HL-60 (cell line): ENCODE measurements around the gene MED26.

Experiments
- DNase-seq, 2 experiments: peaks; one replicate each; pipeline ENCODE4 v3.0.0-alpha.2; 2010 to 2020; ENCODE audit warnings: low read depth in 1 of 2, low spot score in 1 of 2
- H3K27ac ChIP-seq: fragments of 250-450 bp; sonication (Bioruptor Pico); replicated peaks from 2 replicates; pipeline ENCODE4 v1.5.1; 2020; ENCODE audit warnings: mild to moderate bottlenecking, moderate library complexity
- H3K27me3 ChIP-seq: fragments of 250-450 bp; sonication (Bioruptor Pico); 2 replicates; pipeline ENCODE4 v1.5.1; 2021; ENCODE audit warnings: mild to moderate bottlenecking, moderate library complexity; ENCODE audit not compliant: insufficient read depth, poor library complexity, severe bottlenecking
- H3K4me3 ChIP-seq: replicated peaks from 2 replicates; pipeline ENCODE4 v1.5.1; 2011; ENCODE audit warnings: mild to moderate bottlenecking, control low read depth, low read length; ENCODE audit not compliant: insufficient read depth
- CTCF ChIP-seq: IDR thresholded peaks from one replicate; pipeline ENCODE4 v1.5.1; 2011; ENCODE audit warnings: low read length, control low read depth, inconsistent platforms; ENCODE audit not compliant: insufficient read depth
- GABPA ChIP-seq: IDR thresholded peaks from 2 replicates; pipeline ENCODE4 v1.6.1; 2012; ENCODE audit warnings: low read depth
- POLR2AphosphoS5 ChIP-seq: IDR thresholded peaks from 2 replicates; pipeline ENCODE4 v1.6.1; 2012; ENCODE audit warnings: low read depth
- REST ChIP-seq: IDR thresholded peaks from 2 replicates; pipeline ENCODE4 v1.6.1; 2012; ENCODE audit warnings: low read depth; ENCODE audit not compliant: insufficient replicate concordance
- SPI1 ChIP-seq: IDR thresholded peaks from 2 replicates; pipeline ENCODE4 v1.6.1; 2012; ENCODE audit warnings: low read depth, mild to moderate bottlenecking, borderline replicate concordance

The MED26 gene

GRCh38 chr19:16585094-16585801 is 42.8 kb downstream of the MED26 start:
- no peak for DNase-seq
- peak overlapping the region; percentile 58 for H3K27ac ChIP-seq
- H3K4me3 ChIP-seq, result peak overlapping the region; percentile 12; the same call in 1 of the 2 replicates
- H3K27me3 ChIP-seq, result no peaks in the 10 kb centered on the region
- TF ChIP-seq REST (no peak), SPI1 (no peak), POLR2AphosphoS5 (no peak), CTCF (no peak), GABPA (no peak)

- H3K4me3 ChIP-seq, result peak overlapping the region; percentile 12; the same call in 1 of the 2 replicates
- H3K27me3 ChIP-seq, result no peaks in the 10 kb centered on the region
- peak; percentile 66 to 88 for DNase-seq
- TF ChIP-seq GABPA (no peak), SPI1 (peak; percentile 93), POLR2AphosphoS5 (peak; percentile 37; the same call in 1 of the 2 replicates)
- H3K27ac ChIP-seq, result peak overlapping the region; percentile 58
Measured at GRCh38 chr19:16584248-16585093, 43.5 kb downstream of the MED26 start.

- Histone ChIP-seq H3K4me3 (no peak overlapping the region), H3K27me3 (no peaks in the 10 kb centered on the region), H3K27ac (no peak overlapping the region)
- no peak for DNase-seq
- TF ChIP-seq CTCF, result no peak
Measured at GRCh38 chr19:16582486-16583261, 45.3 kb downstream of the MED26 start.

GRCh38 chr19:16581971-16582343 is 46.0 kb downstream of the MED26 start:
- no peak for DNase-seq
- no peaks in the 10 kb centered on the region for H3K27me3 ChIP-seq
- H3K4me3 ChIP-seq, result no peak overlapping the region
- TF ChIP-seq SPI1 (no peak), POLR2AphosphoS5 (no peak), GABPA (no peak)
- H3K27ac ChIP-seq, result no peak overlapping the region
